ENCODE results near the gene GALNT4.

DNA sequence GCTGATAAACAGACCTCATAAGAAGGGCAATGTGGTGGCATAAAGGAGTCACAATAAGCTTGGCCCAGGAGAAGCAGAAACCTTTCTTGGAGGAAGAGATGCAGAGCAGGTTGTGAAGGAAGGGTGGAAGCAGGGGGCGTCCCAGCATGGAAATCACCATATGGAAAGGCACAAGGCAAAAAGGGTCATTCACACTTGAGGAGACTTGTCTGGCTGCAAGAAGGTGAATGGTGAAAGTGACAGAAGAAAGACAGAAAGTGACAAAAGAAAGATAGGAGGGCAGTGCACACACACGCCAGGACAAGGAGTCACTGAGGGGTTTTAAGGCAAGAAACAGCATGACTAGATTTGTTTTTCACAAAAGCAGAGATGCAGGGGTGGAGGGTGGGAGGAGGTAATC, 38.3 kb downstream of the GALNT4 start:
- no peak for TF ChIP-seq CTCF (conservative IDR thresholded peaks at IDR 0.05)
- no peak for TF ChIP-seq EZH2 (IDR thresholded peaks at IDR 0.05; ENCODE audit: low read depth)
